SU-DHL-6 (cell line): ENCODE data around the gene PKHD1.

Source experiments
- H2AFZ ChIP-seq: fragments of 200-600 bp; sonication (generic); 2 replicates; pipeline ENCODE4 v1.6.1; 2014; ENCODE audit warnings: low read depth, mild to moderate bottlenecking, moderate library complexity, mixed read lengths, antibody characterized with exemption, low read length; ENCODE audit not compliant: severe bottlenecking
- H3F3A ChIP-seq: fragments of 200-600 bp; shearing (Covaris generic); 2 replicates; pipeline ENCODE4 v1.6.0; 2016; ENCODE audit warnings: antibody characterized with exemption, mild to moderate bottlenecking; ENCODE audit not compliant: insufficient read depth
- H3K27ac ChIP-seq: fragments of 200-600 bp; sonication (generic); 2 replicates; pipeline ENCODE4 v1.5.1; 2016; ENCODE audit warnings: low read depth, mild to moderate bottlenecking, low read length, moderate library complexity, mixed read lengths
- H3K27me3 ChIP-seq: fragments of 200-600 bp; sonication (generic), shearing (Covaris generic); 2 replicates; pipeline ENCODE4 v1.6.0; 2014; ENCODE audit warnings: mild to moderate bottlenecking, low read length
- H3K36me3 ChIP-seq: fragments of 200-600 bp; sonication (generic); 2 replicates; pipeline ENCODE4 v1.6.1; 2014; ENCODE audit warnings: mild to moderate bottlenecking, low read length, mixed read lengths
- H3K4me2 ChIP-seq: fragments of 300-600, 200-600 bp; shearing (Covaris generic), sonication (generic); 2 replicates; pipeline ENCODE4 v1.6.0; 2014; ENCODE audit warnings: low read length, low read depth, mild to moderate bottlenecking; ENCODE audit not compliant: poor library complexity, severe bottlenecking
- H3K4me3 ChIP-seq: fragments of 200-600 bp; sonication (generic); 2 replicates; pipeline ENCODE4 v1.5.1; 2014; ENCODE audit warnings: antibody characterized with exemption, low read length, mild to moderate bottlenecking, mixed read lengths; ENCODE audit not compliant: insufficient read depth, poor library complexity, severe bottlenecking
- H3K79me2 ChIP-seq: fragments of 200-600 bp; sonication (generic); 2 replicates; pipeline ENCODE4 v1.6.1; 2014; ENCODE audit warnings: mild to moderate bottlenecking, low read length, moderate library complexity; ENCODE audit not compliant: insufficient read depth
- H3K9ac ChIP-seq: fragments of 200-600 bp; sonication (generic); 2 replicates; pipeline ENCODE4 v1.7.0; 2014; ENCODE audit warnings: mild to moderate bottlenecking, low read length
- H3K9me2 ChIP-seq: fragments of 200-600 bp; sonication (generic); replicated peaks from 2 replicates; pipeline ENCODE4 v1.6.1; 2014; ENCODE audit warnings: low read length; ENCODE audit not compliant: insufficient read depth
- H3K9me3 ChIP-seq: fragments of 200-600 bp; sonication (generic); 2 replicates; pipeline ENCODE4 v1.6.1; 2014; ENCODE audit warnings: low read length, mixed read lengths; ENCODE audit not compliant: insufficient read depth
- H4K20me1 ChIP-seq: fragments of 200-600 bp; sonication (generic); 2 replicates; pipeline ENCODE4 v1.6.1; 2014; ENCODE audit warnings: low read depth, mild to moderate bottlenecking, antibody characterized with exemption, low read length, moderate library complexity, mixed read lengths
- EZH2phosphoT487 ChIP-seq: fragments of 200-600 bp; sonication (generic), shearing (Covaris generic); conservative IDR thresholded peaks from 2 replicates; pipeline ENCODE4 v1.6.1; 2018; ENCODE audit warnings: mild to moderate bottlenecking, antibody characterized with exemption, low read length, moderate library complexity, mixed read lengths
- TF ChIP-seq, protein P1 (sequence below): fragments of 200-600 bp; sonication (generic); IDR thresholded peaks from one replicate; pipeline ENCODE4 v1.5.1; 2017; ENCODE audit warnings: antibody characterized with exemption, mild to moderate bottlenecking, low read length, moderate library complexity; ENCODE audit not compliant: insufficient read depth, poor library complexity, severe bottlenecking

PKHD1 gene

GRCh38 chr6:51626391-51626790, 461.0 kb downstream of the PKHD1 start:
- Histone ChIP-seq H3K4me2 (no peak overlapping the region), H2AFZ (no peak overlapping the region), H3K4me3 (no peak overlapping the region), H3K27ac (no peak overlapping the region), H3K9me3 (no peaks in the 10 kb centered on the region), H3K9me2 (no peaks in the 10 kb centered on the region), H3K36me3 (no peaks in the 10 kb centered on the region), H4K20me1 (no peaks in the 10 kb centered on the region), H3K27me3 (no peaks in the 10 kb centered on the region), H3K79me2 (no peaks in the 10 kb centered on the region), H3F3A (no peaks in the 10 kb centered on the region), H3K9ac (no peak overlapping the region)
- TF ChIP-seq, protein P1, sequence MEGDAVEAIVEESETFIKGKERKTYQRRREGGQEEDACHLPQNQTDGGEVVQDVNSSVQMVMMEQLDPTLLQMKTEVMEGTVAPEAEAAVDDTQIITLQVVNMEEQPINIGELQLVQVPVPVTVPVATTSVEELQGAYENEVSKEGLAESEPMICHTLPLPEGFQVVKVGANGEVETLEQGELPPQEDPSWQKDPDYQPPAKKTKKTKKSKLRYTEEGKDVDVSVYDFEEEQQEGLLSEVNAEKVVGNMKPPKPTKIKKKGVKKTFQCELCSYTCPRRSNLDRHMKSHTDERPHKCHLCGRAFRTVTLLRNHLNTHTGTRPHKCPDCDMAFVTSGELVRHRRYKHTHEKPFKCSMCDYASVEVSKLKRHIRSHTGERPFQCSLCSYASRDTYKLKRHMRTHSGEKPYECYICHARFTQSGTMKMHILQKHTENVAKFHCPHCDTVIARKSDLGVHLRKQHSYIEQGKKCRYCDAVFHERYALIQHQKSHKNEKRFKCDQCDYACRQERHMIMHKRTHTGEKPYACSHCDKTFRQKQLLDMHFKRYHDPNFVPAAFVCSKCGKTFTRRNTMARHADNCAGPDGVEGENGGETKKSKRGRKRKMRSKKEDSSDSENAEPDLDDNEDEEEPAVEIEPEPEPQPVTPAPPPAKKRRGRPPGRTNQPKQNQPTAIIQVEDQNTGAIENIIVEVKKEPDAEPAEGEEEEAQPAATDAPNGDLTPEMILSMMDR = no peak
- TF ChIP-seq EZH2phosphoT487 = no peak

DNA sequence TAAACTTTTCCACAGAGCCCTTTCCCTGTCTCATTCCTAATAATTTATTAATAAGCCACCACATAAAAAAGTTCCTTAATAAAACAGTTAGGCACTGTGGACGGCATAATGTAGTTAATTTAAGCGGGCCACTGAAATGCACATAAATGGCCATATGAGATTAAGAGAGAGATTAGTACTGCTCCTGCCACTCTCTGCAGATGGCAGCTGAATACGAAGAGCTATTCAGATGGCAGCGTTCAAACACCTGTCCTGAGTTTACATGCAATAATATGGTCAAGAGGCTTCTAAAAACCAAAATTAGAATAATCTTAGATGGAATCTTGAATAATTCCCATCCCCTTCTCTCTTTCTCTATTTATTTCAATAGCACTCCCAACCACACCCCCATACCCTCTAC, 461.8 kb downstream of the PKHD1 start:
- H3K4me2 ChIP-seq = no peak overlapping the region
- H3K9me2 ChIP-seq = no peaks in the 10 kb centered on the region
- H3K27ac ChIP-seq = no peak overlapping the region
- H3K4me3 ChIP-seq = no peak overlapping the region
- H3K9ac ChIP-seq = no peak overlapping the region
- H3K27me3 ChIP-seq = no peaks in the 10 kb centered on the region
- no peak overlapping the region for H2AFZ ChIP-seq
- H4K20me1 ChIP-seq = no peaks in the 10 kb centered on the region
- TF ChIP-seq, protein P1 = no peak
- no peak for TF ChIP-seq EZH2phosphoT487
- no peaks in the 10 kb centered on the region for H3F3A ChIP-seq
- no peaks in the 10 kb centered on the region for H3K79me2 ChIP-seq
- H3K36me3 ChIP-seq = no peaks in the 10 kb centered on the region
- H3K9me3 ChIP-seq = no peaks in the 10 kb centered on the region

DNA sequence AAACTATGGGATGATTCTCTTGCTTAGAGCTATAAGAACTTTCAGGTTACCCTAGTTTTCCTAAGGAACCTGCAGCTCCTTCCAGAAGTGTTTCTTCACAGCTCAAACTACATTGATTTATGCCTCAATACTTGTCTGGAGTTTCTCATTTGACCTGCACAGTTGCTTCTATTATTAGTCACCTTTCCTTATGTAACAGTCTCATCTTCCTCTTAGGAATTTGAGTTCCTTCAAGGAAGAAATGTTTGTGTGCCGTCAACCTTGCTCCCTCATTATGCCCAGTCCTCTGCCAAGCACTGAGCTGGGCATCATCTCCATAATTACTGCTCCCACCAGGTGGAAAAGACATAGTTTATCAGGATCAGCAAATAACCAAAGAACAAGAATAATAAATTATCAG, 466.4 kb downstream of the PKHD1 start:
- Histone ChIP-seq H3K79me2 (no peaks in the 10 kb centered on the region), H3K36me3 (no peaks in the 10 kb centered on the region), H2AFZ (no peak overlapping the region), H4K20me1 (no peaks in the 10 kb centered on the region), H3K9ac (no peak overlapping the region), H3K9me2 (no peaks in the 10 kb centered on the region), H3K4me3 (no peak overlapping the region), H3K27me3 (no peaks in the 10 kb centered on the region), H3F3A (no peaks in the 10 kb centered on the region), H3K4me2 (no peak overlapping the region), H3K9me3 (no peaks in the 10 kb centered on the region), H3K27ac (no peak overlapping the region)
- TF ChIP-seq, protein P1 = no peak
- no peak for TF ChIP-seq EZH2phosphoT487
